DOHH2 (cell line): ENCODE data around the gene CDK3.

Experiments
- H3F3A ChIP-seq: fragments of 200-600 bp; sonication (generic), shearing (Covaris generic); 2 replicates; pipeline ENCODE4 v1.6.0; 2016; ENCODE audit warnings: antibody characterized with exemption, mild to moderate bottlenecking; ENCODE audit not compliant: control insufficient read depth, insufficient read depth
- H3K27ac ChIP-seq: fragments of 200-600 bp; sonication (generic); 2 replicates; pipeline ENCODE4 v1.5.1; 2014; ENCODE audit warnings: low read depth, mild to moderate bottlenecking, low read length, moderate library complexity
- H3K27me3 ChIP-seq: fragments of 200-600 bp; sonication (generic); 2 replicates; pipeline ENCODE4 v1.6.1; 2014; ENCODE audit warnings: mild to moderate bottlenecking, low read length, mixed read lengths; ENCODE audit not compliant: control insufficient read depth
- H3K36me3 ChIP-seq: fragments of 200-600 bp; sonication (generic); 2 replicates; pipeline ENCODE4 v1.6.1; 2014; ENCODE audit warnings: mild to moderate bottlenecking, low read length, moderate library complexity, mixed read lengths; ENCODE audit not compliant: control insufficient read depth
- H3K4me1 ChIP-seq: fragments of 200-600 bp; sonication (generic); 2 replicates; pipeline ENCODE4 v1.6.1; 2014; ENCODE audit warnings: mild to moderate bottlenecking, low read length, mixed read lengths; ENCODE audit not compliant: control insufficient read depth
- H3K4me2 ChIP-seq: fragments of 200-600 bp; sonication (generic); 2 replicates; pipeline ENCODE4 v1.6.0; 2014; ENCODE audit warnings: mild to moderate bottlenecking, low read length, moderate library complexity
- H3K4me3 ChIP-seq: fragments of 200-600 bp; sonication (generic); 2 replicates; pipeline ENCODE4 v1.5.1; 2014; ENCODE audit warnings: mild to moderate bottlenecking, low read length, mixed read lengths
- H3K79me2 ChIP-seq: fragments of 200-600 bp; sonication (generic); 2 replicates; pipeline ENCODE4 v1.6.1; 2014; ENCODE audit warnings: mild to moderate bottlenecking, low read length, mixed read lengths; ENCODE audit not compliant: control insufficient read depth
- H3K9me2 ChIP-seq: fragments of 200-600 bp; sonication (generic); replicated peaks from 2 replicates; pipeline ENCODE4 v1.6.1; 2014; ENCODE audit warnings: mild to moderate bottlenecking, low read length, mixed read lengths; ENCODE audit not compliant: control insufficient read depth
- H3K9me3 ChIP-seq: fragments of 200-600 bp; sonication (generic); 2 replicates; pipeline ENCODE4 v1.6.1; 2014; ENCODE audit warnings: antibody characterized with exemption, low read length, mixed read lengths; ENCODE audit not compliant: control insufficient read depth, insufficient read depth
- H4K20me1 ChIP-seq: fragments of 200-600 bp; sonication (generic); 2 replicates; pipeline ENCODE4 v1.6.0; 2014; ENCODE audit warnings: low read depth, mild to moderate bottlenecking, antibody characterized with exemption, low read length, moderate library complexity; ENCODE audit not compliant: control insufficient read depth, insufficient read depth
- EZH2phosphoT487 ChIP-seq: fragments of 200-600 bp; sonication (generic); IDR thresholded peaks from 2 replicates; pipeline ENCODE4 v1.6.1; 2017; ENCODE audit warnings: borderline replicate concordance, mild to moderate bottlenecking, antibody characterized with exemption, low read length, moderate library complexity, mixed read lengths
- TF ChIP-seq, protein P1 (sequence below): fragments of 200-600 bp; sonication (generic); IDR thresholded peaks from one replicate; pipeline ENCODE4 v1.5.1; 2014; ENCODE audit warnings: antibody characterized with exemption, mild to moderate bottlenecking, low read depth, low read length; ENCODE audit not compliant: poor library complexity, severe bottlenecking

CDK3 gene

DNA sequence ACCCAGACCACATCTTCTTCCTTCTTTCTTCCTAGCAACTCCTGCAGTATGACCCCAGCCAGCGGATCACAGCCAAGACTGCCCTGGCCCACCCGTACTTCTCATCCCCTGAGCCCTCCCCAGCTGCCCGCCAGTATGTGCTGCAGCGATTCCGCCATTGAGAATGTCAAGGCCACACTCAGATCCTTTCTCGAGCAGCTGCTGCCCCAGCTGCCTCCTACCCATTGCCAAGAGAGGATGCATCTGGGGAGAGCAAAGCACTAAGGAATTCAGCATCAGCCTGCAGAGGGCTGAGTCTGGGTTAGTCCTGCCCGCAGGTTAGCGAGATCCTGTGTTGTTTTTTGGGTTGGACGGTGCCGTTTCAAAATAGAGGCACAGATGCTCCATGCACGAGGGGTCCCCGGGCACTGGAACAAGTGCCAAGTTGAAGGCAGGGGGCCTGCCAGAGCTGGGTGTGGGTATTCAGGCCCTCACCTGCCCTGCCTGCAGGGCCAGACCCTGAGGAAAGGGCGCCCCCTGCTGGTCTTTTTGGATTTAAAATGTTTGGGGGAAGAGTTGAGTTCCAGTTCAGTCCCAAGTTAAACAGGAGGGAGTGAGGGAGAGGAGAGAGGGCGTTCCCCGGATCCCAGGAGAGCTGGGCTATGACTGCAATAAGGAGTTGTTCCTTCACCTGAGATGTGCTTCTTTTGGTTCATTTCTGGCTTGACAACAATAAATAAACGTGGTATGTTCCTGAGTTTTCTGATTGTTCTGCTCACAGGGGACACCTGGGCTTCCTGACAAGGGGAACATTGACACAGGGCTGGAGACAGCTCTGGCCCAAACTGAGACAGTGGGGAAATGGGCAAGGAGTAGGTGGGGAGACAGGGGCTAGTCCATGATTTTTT lies 4.9 kb downstream of the CDK3 start:
- no peaks in the 10 kb centered on the region for H3F3A ChIP-seq
- no peak overlapping the region for H3K4me3 ChIP-seq
- no peaks in the 10 kb centered on the region for H4K20me1 ChIP-seq
- no peak for TF ChIP-seq EZH2phosphoT487
- TF ChIP-seq, protein P1, sequence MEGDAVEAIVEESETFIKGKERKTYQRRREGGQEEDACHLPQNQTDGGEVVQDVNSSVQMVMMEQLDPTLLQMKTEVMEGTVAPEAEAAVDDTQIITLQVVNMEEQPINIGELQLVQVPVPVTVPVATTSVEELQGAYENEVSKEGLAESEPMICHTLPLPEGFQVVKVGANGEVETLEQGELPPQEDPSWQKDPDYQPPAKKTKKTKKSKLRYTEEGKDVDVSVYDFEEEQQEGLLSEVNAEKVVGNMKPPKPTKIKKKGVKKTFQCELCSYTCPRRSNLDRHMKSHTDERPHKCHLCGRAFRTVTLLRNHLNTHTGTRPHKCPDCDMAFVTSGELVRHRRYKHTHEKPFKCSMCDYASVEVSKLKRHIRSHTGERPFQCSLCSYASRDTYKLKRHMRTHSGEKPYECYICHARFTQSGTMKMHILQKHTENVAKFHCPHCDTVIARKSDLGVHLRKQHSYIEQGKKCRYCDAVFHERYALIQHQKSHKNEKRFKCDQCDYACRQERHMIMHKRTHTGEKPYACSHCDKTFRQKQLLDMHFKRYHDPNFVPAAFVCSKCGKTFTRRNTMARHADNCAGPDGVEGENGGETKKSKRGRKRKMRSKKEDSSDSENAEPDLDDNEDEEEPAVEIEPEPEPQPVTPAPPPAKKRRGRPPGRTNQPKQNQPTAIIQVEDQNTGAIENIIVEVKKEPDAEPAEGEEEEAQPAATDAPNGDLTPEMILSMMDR = peak; percentile 85
- no peaks in the 10 kb centered on the region for H3K4me1 ChIP-seq
- no peaks in the 10 kb centered on the region for H3K27me3 ChIP-seq
- 0 out of 2 replicates have a peak, but pooled peaks cover 3% of the 10 kb centered on the region for H3K36me3 ChIP-seq
- no peak overlapping the region for H3K27ac ChIP-seq
- no peak overlapping the region for H3K4me2 ChIP-seq
- no peaks in the 10 kb centered on the region for H3K9me2 ChIP-seq
- H3K9me3 ChIP-seq = no peaks in the 10 kb centered on the region
- no peaks in the 10 kb centered on the region for H3K79me2 ChIP-seq

DNA sequence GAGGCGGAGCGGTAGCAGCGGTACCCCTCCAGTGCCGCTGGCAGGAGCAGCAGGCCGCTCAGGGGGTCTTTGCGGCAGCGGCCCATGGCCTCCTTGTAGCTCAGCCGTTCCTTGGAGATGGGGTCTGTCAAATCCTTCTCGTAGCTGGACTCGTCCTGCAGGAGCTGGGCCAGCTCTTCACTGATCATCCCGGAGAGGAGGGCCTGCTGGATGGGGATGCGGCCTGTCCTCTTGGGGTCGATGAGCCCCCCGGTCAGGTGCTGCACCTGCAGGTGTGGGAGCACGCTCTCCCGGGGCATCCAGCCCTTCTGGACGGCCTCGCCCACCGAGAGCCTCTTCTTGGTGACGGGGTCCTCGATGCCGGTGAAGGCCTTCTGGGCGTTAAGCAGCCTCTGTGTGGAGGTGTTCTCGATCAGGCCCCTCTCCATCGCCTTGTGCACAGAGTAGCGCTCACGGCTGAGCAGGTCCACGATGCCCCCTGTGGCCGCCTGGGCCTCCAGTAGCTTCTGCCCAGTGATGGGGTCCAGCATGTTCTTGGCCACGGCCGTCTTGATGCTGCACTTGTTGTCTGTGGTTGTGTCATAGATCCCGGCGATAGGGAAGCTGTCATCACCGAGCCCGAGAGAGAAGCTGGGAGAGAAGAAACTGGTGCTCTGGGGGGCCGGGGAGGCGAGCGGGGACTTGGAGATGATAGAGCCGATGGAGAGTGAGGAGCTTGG lies 6.6 kb downstream of the CDK3 start:
- Histone ChIP-seq H3K79me2 (no peaks in the 10 kb centered on the region), H3K36me3 (0 out of 2 replicates have a peak, but pooled peaks cover 3% of the 10 kb centered on the region), H3K9me2 (no peaks in the 10 kb centered on the region), H3F3A (no peaks in the 10 kb centered on the region), H4K20me1 (no peaks in the 10 kb centered on the region), H3K4me1 (no peaks in the 10 kb centered on the region), H3K4me3 (no peak overlapping the region), H3K27ac (no peak overlapping the region), H3K27me3 (no peaks in the 10 kb centered on the region), H3K9me3 (no peaks in the 10 kb centered on the region), H3K4me2 (no peak overlapping the region)
- TF ChIP-seq EZH2phosphoT487 = no peak
- TF ChIP-seq, protein P1 = no peak

DNA sequence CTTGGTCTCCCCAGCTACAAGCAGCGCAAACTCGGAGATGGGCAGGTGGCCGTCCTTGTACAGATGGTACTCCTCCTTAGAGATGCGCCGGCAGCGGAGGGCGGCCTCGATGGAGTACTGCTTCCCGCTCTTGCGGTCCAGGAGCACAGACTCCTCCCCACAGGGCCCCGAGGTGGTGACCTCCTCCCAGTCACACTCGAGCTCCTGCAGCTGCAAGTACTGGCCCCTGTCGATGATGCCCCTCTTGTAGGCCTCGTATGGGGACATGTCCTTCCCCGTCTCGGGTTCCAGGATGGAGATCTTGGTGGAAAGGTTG lies 7.2 kb downstream of the CDK3 start:
- Histone ChIP-seq H3K9me3 (no peaks in the 10 kb centered on the region), H3K9me2 (no peaks in the 10 kb centered on the region), H3F3A (no peaks in the 10 kb centered on the region), H3K4me2 (no peak overlapping the region), H4K20me1 (no peaks in the 10 kb centered on the region), H3K4me1 (no peaks in the 10 kb centered on the region), H3K36me3 (0 out of 2 replicates have a peak, but pooled peaks cover 3% of the 10 kb centered on the region), H3K27ac (no peak overlapping the region), H3K4me3 (no peak overlapping the region), H3K27me3 (no peaks in the 10 kb centered on the region), H3K79me2 (no peaks in the 10 kb centered on the region)
- TF ChIP-seq EZH2phosphoT487 = no peak
- TF ChIP-seq, protein P1 = no peak
